Amniotic epithelial cell (primary cell): ENCODE results near the gene UGT2B7.
"Not testable (repeated sequence)": the region's sequence is repeated elsewhere in the genome, so short reads cannot be mapped to it uniquely, and the experiment has no call there.

Experiments
- DNase-seq: peaks from one replicate; pipeline ENCODE4 v3.0.0-alpha.2; 2010; ENCODE audit warnings: low read depth

The UGT2B7 gene

DNA sequence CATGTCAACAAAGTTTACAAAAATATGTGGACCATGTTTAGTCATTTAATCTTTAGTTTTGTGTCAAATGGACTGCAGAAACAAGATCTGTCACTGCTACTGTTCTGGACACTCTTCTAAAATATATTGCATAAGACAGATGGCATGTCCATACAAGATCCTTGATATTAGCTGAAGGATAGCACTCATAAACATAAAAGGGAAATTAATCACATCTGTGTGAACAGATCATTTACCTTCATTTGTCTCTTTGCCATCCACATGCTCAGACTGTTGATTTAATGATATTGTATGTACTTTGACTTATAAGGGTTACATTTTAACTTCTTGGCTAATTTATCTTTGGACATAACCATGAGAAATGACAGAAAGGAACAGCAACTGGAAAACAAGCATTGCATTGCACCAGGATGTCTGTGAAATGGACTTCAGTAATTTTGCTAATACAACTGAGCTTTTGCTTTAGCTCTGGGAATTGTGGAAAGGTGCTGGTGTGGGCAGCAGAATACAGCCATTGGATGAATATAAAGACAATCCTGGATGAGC is at the start of gene UGT2B7:
Gene UGT2B7, plus strand, starts transcription at position 364 of the 546 bp plus-strand sequence. Its CDS starts 47 bp downstream, at position 411.
- no peak for DNase-seq

DNA sequence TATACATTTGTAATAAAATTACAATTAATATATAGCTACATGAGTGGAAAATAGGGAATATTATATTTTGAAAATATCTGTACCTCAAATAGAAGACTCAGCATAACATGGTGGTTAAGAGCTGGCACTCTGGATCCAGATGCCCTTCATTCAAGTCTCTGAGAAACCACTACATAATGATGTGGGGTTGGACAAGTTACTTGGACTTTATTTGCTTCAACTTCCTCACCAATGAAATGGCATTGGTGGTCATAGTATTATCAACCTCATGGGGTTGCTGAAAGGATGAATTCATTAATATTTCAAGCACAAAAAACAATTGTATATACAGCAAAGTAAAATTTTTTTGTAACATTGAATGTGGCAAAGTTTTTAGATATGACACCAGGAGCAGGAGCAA is 46.4 kb upstream of the UGT2B7 start:
- no peak for DNase-seq

DNA sequence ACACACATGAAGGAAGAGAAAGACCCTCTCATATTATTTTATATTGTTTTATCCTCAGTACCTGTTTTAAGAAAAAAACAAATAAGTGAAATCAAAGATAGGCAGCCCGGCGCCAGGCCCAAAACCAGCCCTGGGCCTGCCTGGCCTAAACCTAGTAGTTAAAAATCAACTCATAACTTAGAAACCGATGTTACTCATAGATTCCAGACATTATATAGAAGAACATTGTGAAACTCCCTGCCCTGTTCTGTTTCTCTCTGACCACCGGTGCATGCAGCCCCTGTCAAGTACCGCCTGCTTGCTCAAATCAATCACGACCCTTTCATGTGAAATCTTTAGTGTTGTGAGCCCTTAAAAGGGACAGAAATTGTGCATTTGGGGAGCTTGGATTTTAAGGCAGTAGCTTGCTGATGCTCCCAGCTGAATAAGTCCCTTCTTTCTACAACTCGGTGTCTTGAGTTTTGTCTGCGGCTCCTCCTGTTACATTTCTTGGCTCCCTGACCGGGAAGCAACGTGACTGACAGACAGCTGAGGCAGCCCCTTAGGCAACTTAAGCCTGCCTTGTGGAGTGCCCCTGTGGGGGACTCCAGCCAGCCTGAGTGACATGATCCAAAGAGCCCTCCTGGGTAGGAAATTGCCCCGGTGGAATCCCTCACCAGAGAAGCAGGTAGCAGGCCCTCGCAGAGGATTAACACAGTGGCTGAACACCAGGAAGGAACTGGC is 45.3 kb upstream of the UGT2B7 start:
- peak; percentile 61 for DNase-seq

DNA sequence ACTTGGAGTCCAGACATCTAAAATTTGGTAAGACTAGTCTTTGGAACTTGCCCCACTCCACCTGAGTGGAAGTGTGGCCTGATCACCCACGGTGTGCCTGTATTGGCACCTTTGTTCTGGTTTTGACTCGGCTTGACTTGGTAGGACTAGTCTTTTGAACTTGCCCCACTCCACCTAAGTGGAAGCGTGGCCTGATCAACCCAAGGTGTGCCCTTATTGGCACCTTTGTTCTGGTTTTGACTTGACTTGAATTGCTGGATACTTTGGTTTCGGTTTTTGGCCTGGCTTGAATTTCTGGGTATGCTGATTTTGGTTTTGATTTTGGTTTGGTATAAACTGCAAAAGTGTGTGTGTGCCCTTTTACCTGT is 44.7 kb upstream of the UGT2B7 start:
- DNase-seq, result no peak

DNA sequence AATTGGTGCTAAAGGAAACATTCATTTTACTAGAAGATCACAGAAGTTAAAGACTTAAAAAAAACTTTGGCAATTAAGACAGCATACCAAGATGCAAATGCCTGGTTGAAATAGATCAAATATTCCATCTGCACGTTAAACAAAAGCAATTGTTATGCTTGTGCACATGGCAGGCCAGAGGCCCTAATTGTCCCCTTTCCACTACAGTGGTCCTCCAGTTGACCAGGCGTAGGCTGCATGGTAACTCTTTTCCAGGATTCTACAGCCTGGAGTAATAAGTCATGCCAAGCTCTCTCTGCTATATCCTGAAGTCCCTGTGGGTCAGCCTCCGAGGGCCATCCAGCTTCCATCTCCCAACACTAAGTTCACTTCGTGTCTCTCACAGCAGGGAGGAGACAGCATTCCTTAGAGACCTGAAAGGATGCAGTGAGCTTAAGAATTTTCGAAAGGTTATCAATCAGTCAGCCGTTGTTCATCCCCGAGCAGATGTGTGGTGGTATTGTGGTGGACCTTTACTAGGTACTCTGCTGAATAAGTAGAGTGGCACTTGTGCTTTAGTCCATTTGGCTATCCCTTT is 42.9 kb upstream of the UGT2B7 start:
- not testable (repeated sequence) for DNase-seq

DNA sequence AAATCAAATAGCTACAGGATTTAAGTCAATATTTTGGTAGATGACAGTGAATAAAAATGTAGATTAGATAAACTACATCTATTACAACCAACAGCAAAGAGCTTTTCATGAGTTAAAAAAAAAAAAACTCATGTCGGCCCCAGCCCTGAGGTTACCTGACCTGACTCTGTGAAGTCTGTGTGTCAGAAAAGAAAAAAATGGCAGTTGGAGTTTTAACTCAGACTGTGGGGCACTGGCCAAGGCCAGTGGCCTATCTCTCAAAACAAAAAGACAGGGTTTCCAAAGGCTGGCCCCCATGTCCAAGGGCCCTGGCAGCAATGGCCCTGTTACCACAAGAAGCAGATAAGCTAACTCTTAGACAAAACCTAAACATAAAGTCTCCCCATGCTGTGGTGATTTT is 42.2 kb upstream of the UGT2B7 start:
- DNase-seq, result not testable (repeated sequence)

DNA sequence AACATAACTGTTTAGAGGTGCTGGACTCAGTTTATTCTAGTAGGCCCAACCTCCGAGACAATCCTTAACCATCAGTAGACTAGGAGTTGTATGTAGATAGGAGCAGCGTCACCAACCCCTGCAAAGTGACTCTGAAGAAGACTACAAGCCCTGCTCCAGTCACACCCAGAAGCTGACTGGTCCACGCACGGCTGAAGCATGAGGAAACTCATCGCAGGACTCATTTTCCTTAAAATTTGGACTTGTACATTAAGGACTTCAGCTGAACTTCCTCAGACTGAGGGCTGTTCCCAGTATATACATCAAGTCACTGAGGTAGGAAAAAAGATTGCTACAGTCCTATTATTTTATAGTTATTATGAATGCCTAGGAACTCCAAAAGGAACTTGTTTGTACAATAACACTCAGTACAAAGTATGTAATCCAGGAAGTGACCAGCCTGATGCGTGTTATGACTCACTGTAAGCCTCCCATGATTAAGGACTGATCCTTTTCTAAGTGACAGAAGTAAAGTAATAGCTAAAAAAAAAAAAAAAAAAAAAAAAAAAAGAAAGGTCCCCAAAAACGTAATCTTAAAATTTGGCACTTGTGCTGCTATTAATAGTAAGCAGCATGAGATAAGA is 41.6 kb upstream of the UGT2B7 start:
- peak; percentile 94 for DNase-seq

DNA sequence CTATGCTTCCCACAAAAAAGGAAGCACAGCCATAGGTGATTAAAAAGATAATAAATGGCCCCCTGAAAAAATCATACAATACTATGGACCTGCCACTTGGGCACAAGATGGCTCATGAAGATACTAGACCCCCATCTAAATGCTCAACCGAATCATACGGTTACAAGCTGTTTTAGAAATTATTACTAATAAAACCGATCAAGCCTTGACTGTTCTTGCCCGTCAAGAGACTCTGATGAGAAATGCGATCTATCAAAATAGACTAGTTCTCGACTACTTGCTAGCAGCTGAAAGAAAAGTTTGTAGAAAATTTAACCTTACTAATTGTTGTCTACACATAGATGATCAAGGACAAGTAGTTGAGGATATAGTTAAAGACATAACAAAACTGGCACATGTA is 40.1 kb upstream of the UGT2B7 start:
- DNase-seq, result no peak

DNA sequence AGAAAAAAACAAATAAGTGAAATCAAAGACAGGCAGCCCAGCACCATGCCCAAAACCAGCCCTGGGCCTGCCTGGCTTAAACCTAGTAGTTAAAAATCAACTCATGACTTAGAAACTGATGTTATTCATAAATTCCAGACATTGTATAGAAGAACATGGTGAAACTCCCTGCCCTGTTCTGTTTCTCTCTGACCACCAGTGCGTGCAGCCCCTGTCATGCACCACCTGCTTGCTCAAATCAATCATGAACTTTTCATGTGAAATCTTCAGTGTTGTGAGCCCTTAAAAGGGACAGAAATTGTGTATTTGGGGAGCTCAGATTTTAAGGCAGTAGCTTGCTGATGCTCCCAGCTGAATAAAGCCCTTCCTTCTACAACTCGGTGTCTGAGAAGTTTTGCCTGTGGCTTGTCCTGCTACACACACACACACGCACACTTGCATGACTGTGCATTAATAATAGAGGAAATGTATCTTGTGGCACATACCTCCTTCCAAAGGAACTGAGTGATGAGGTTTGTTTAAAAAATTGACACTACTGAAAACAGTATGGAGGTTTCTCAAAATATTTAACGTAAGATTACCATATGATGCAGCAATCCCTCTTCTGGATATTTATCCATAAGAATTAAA is 39.2 kb upstream of the UGT2B7 start:
- DNase-seq, result peak; percentile 37

DNA sequence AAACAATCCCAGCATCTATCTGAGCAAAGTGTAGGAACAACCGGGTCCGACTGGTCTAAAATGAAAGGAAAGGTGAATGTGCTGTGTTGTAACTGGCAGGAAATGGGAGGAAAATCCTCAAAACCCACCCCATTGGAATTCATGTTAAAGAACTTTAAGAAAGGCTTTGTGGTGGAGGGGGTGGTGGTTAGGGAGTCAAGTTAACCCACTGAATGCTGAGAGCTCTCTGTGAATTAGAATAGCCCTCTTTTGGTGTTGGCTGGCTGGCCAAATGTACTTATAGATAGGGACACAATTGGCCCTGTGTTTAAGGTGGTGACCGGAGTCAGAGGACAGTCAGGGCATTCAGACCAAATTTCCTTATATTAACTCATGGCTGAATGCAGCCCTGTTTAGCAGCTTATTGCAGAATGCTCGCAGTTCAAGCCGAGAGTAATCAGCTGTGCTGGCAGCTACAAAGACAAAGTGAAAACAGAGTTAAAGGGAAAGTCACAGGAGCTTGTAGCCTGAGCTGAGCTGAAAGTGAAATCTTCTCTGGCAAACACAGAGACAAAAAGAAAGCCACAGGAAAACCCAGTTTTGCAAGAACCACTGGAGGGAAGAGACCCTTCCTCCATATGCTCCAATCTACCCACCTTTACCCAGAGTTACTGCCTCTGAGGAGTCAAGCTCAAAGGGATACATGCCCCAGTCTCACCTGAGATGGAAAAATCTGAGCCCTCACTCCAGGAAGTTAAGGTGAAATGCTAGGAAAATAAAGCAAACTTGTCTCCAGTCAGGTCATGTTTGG is 38.5 kb upstream of the UGT2B7 start:
- DNase-seq, result peak; percentile 41

DNA sequence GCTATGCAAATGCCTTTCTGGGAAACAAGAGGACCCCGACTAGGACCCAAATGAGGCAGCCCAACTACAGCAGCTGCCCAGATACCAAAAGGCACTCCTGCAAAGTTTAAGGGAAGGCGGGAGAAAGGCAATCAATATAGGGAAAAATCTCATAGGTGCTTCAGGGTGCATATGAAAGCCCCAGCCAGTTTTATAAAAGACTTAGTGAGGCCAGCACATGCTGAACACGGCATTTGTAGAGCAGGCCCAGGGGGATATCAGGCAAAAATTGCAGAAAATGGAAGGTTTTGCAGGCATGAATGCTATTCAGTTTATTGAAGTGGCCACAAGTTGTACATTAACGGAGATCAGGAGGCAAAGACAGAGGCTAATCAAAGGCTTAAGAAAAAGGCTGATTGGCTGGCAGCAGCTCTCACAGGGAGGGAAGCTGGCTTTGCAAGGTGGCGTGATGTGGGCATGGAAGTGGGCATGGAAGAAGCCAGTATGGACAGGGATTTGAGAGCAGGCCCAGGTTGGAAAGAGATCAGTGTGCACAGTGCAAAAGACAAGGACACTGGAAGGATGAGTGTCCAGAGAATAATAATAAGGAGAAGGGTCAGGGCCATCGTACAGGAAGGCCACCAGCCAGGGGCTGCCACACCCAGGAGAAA is 37.7 kb upstream of the UGT2B7 start:
- DNase-seq, result no peak

DNA sequence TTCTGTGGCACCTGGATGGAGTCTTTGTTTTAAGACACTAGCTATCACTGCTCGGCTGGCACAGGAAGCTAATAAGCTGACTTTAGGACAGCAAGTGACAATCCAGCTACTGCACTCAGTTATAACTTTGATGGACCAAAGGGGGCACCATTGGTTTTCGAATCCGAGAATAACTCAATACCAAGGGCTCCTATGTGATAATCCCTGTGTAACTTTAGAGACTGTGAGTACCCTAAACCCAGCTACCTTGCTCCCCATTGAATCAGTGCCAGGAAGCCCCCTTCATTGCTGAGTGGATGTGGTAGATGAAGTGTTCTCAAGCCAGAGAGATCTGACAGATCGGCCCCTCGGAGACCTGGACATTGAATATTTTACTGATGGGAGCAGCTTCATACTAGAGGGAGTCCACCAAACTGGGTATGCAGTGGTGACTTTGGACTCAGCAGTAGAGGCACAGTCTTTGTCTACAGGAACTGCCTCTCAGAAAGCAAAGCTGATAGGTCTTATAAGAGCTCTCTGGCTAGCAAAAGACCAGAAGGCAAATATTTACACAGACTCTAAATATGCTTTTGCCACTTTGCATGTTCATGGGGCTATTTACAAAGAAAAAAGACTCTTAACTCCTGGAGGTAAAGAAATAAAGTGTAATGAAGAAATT is 35.5 kb upstream of the UGT2B7 start:
- no peak for DNase-seq

DNA sequence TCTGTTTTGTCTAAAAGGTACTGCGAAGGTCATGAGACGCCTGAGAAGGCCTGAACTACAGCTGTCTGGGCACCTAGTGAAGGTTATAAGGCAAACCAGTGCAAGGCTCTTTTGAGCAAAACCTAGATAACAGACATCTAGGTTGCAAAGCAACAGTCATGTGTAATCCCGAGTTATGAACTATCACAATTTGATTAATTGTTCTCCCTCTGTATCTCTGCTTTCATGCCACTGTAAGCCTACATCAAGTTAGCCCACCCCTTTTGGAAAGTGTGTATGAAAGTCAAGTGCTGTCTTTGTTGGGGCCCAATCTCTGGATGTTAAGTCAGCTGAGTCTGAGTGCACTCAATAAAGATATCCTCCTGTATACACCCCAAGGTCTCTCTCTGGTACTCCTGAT is 31.9 kb upstream of the UGT2B7 start:
- DNase-seq, result peak; percentile 60

DNA sequence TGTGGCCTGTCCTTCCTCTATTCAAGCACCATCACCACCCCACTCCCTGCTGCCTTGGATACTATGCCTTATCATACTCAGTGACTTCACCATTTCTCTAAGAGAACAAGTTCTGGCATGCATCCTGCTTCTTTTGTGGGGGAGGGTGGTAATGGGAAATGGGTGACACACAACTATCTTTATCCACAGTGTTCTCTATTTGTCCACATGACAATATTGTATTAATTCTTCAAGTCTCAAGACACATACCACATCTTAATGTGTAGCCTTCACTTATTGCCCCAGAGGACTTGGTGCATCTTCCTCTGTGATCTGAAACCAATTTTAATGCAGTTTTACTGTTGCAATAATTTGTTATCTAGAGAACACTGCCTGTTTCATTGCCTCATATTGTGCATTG is 29.3 kb upstream of the UGT2B7 start:
- DNase-seq, result peak; percentile 80

DNA sequence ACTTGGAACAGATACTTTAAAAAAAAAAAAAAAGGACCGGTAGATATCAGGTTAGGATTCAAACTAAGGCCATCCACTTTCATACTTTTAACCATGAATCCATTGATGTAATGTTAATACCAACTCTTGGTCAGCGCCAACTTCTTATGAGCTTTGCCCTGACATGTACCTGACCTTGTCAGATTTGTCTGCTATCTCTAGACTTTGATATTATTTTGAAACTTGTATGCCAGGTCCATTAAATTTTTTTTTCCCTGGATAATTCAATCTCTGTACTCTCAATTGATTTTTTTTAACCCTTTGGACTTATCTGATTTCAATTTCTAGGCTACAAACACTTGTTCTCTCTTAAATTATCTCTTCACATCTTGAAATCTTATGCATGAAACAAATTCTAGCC is 27.2 kb upstream of the UGT2B7 start:
- no peak for DNase-seq

DNA sequence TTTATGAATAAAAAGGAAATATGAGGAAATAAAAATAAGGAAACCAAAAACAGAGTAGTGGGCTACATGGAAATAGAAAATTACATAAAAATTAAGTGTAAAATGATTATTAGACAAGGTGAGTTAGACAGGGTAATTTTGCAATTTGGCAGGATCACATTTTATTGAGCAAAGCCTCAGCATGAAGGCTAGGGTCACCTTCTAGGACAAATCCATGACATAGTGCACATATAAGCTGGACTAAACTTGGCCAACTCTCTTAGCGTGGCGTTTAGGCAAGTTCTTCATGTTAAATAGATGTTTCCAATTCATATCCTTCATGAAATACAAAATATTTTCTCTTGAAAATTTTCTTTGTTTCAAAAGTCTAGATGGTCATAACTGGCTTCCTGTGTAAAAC is 25.7 kb upstream of the UGT2B7 start:
- DNase-seq, result no peak

DNA sequence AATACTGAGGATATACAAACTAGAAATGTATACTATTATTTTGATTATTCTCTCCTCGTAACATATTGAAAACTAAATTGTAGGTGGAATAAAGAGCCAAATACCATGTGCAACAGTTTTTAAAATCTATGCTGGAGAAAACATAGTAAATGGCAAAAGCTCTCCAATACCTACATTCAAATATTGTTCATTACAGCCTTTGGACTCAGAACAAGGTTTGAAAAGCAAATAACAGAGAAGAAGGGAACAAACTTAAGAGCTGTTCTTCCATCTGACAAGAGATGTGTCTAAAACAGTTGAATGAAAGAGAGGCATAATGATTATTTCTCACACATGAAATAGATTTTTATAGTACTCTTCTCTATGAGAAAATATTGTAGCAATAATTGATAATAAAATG is 25.0 kb upstream of the UGT2B7 start:
- no peak for DNase-seq

DNA sequence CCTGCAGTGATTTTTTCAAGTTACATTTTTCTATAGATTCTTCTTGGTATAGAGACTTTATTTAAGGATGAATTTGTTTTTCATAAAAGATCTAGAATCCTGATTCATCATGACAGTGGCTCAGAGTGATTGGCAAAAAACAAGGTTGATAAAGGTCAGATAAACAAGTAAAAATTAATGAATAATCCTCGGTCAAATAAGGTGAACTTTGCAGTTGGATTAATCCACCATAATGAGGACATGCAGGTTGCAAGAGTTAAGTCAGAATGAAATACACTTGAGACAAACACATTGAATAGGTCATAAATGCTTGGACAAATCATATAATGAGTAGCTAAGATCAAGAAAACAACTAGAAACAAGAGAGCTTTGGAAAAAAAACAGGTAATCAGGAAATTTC is 22.9 kb upstream of the UGT2B7 start:
- no peak for DNase-seq

DNA sequence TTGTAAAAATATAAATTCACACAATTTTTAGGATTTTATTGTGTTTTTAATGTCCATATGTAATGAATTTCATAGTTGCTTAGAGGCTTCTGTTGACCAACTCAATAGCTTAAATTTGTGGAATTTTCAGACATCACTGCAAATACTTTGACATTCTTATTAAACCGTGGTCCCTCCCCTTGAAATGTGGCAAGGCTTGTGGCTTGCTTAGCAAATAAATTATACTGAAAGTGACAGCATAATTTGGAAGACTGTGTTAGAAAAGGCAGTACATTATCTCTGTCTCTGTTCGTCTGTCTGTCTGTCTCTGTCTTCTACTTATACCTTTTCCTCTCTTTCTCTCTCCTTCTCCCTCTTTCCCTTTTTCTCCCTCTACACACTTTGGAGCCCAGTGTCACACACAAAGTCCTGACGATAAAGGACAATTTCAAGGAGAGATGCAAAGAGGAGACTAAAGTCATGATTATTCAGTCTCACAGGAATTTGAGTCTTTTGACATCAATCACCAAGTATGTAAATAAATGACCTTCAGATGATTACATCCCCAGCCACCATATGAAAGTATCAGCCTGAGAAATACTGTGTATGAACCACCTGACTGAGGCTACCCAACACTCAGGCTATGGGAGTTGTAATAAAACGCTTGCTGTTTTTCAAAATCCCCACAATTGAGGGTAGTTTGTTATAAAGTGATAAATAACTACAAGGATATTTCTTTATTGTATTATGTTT is 21.0 kb upstream of the UGT2B7 start:
- peak; percentile 63 for DNase-seq

DNA sequence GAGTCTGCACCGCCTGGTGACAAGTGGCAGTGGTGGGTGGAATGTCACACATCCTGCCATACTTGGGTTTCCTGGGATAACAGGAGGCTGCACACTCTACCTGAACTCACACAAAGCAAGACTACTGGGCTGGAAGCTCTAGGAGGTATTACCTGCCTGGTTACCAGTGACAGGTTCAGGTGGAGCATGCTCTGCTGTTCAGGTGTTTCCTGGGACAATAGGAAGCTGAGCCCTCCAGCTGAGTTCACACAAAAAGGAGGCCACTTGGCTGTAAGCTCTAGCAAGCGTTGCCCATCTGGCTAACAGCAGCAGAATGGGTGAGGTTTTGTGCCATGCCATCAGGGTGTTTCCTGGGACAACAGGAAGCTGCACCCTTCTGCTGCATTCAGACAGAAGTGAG is 17.4 kb upstream of the UGT2B7 start:
- no peak for DNase-seq
